Measurements from ENCODE around the gene ADAM22. TPM values are rescaled to one million over a fixed set of nuclear protein-coding genes. Genes with fewer than 3 reads are reported as not detected.

Gene ADAM22
- total and polyA plus RNA-seq, 9 donors = 1.0 to 18.0 (median 5.5) TPM

- H3K36me3 ChIP-seq = no peaks in the 10 kb centered on the region
- no peak for DNase-seq
- H3K27me3 ChIP-seq = no peaks in the 10 kb centered on the region
- WGBS, 3 donors = 67 to 70% (median 69%) methylated on average over 1 of the region's 1 CpG
- no peak for TF ChIP-seq EP300 (IDR thresholded peaks at IDR 0.05)
- TF ChIP-seq CTCF (IDR thresholded peaks at IDR 0.05) = no peak
- no peak for TF ChIP-seq POLR2A (IDR thresholded peaks at IDR 0.05)
- H3K4me1 ChIP-seq (ENCODE audit: insufficient read depth) = peaks cover 2% of the 10 kb centered on the region
- intact Hi-C loops (cut with DNase I) = no loop called here
- H3K9me3 ChIP-seq = no peaks in the 10 kb centered on the region
- H3K27ac ChIP-seq = no peak overlapping the region
- H3K4me3 ChIP-seq = no peak overlapping the region
These were observed 156.2 kb downstream of the ADAM22 start for GRCh38 chr7:88090240-88090639.

DNA sequence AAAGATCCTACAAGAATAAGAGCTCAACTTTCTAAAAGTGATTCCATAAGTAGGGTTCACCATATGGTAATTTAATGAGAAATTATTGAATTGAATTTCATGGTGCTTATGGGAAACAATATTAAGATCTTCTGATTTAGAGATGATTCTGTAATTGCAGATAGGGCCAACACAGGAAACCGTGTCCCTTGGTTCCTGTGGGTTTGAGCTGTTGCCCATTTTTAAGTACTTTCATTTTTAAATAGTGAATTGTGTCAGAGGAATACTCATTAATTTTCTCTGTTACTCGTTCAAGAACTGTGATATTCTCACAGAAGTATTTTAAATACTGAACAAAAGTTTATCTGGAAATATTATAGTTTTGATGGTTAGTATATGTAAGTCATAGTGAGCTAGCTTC is 156.6 kb downstream of the ADAM22 start:
- H3K4me3 ChIP-seq = no peak overlapping the region
- intact Hi-C loops (cut with DNase I) = no loop called here
- TF ChIP-seq EP300 (IDR thresholded peaks at IDR 0.05) (no peak), POLR2A (IDR thresholded peaks at IDR 0.05) (no peak), CTCF (IDR thresholded peaks at IDR 0.05) (no peak)
- 9 to 11% (median 10%) methylated on average over 2 of the region's 2 CpGs for WGBS, 3 donors
- no peaks in the 10 kb centered on the region for H3K9me3 ChIP-seq
- H3K27me3 ChIP-seq = no peaks in the 10 kb centered on the region
- no peaks in the 10 kb centered on the region for H3K36me3 ChIP-seq
- H3K27ac ChIP-seq = no peak overlapping the region
- peaks cover 2% of the 10 kb centered on the region for H3K4me1 ChIP-seq (ENCODE audit: insufficient read depth)
- DNase-seq = no peak

DNA sequence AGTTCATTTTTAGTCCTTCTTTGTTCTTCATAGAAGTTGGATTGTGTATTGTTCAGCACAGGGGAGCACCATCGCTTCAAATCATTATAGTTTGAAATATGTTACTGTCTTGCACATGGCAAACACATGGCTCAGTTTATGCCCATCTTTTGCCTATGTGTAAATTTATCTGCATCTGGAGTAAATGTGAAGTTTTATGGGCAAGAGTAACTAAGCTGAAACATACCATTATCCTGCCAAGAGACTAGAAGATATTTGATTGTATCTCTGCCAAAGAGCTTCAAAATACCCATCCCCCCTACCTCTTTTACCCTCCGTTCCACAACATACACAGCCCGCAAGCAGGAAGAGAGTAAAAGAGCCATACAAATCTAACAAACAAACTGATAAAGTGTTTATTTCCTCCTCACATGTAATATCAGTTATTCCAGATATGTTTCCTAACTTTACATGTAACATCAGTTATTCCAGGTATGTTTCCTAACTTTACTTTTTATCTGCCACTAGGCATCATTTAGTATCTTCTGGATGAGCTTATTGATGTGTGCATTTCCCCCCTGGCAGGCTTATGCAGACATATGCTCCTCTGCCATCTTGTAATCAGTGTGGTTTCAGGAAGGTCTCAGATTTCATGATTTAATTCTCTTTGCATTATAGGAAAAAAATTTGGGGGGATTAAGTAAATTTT is 158.1 kb downstream of the ADAM22 start:
- intact Hi-C loops (cut with DNase I) = no loop called here
- Histone ChIP-seq H3K27ac (no peak overlapping the region), H3K4me1 (ENCODE audit: insufficient read depth) (peaks cover 2% of the 10 kb centered on the region), H3K27me3 (no peaks in the 10 kb centered on the region), H3K4me3 (no peak overlapping the region), H3K36me3 (no peaks in the 10 kb centered on the region), H3K9me3 (no peaks in the 10 kb centered on the region)
- WGBS, 3 donors = 86 to 98% (median 87%) methylated on average over 3 of the region's 3 CpGs
- no peak for DNase-seq
- TF ChIP-seq POLR2A (IDR thresholded peaks at IDR 0.05) (no peak), EP300 (IDR thresholded peaks at IDR 0.05) (no peak), CTCF (IDR thresholded peaks at IDR 0.05) (no peak)

- intact Hi-C loops (cut with DNase I) = no loop called here
- H3K4me3 ChIP-seq = no peak overlapping the region
- no peak for TF ChIP-seq EP300 (IDR thresholded peaks at IDR 0.05)
- no peak for TF ChIP-seq POLR2A (IDR thresholded peaks at IDR 0.05)
- TF ChIP-seq CTCF (IDR thresholded peaks at IDR 0.05) = no peak
- H3K36me3 ChIP-seq = no peaks in the 10 kb centered on the region
- DNase-seq = no peak
- peaks cover 2% of the 10 kb centered on the region for H3K4me1 ChIP-seq (ENCODE audit: insufficient read depth)
- no peaks in the 10 kb centered on the region for H3K9me3 ChIP-seq
- no peak overlapping the region for H3K27ac ChIP-seq
- H3K27me3 ChIP-seq = no peaks in the 10 kb centered on the region
These were observed 158.6 kb downstream of the ADAM22 start for GRCh38 chr7:88092676-88092999.

Measured in ovary (tissue), 9 donors.